DND-41 (cell line): ENCODE data around the gene CNOT1.

ENCODE experiments used
- CTCF ChIP-seq: IDR thresholded peaks from 2 replicates; pipeline ENCODE4 v1.5.1; 2012; ENCODE audit warnings: borderline replicate concordance, low read length, moderate library complexity, mild to moderate bottlenecking; ENCODE audit not compliant: poor library complexity, severe bottlenecking; ENCODE audit errors: extremely low read depth
- EZH2 ChIP-seq: IDR thresholded peaks from 3 replicates; pipeline ENCODE4 v1.6.1; 2012; ENCODE audit warnings: borderline replicate concordance, low read depth, mild to moderate bottlenecking, moderate library complexity, low read length, inconsistent platforms; ENCODE audit not compliant: severe bottlenecking

GRCh38 chr16:58471209-58471975 is 158.2 kb downstream of the CNOT1 start:
- no peak for TF ChIP-seq CTCF
- no peak for TF ChIP-seq EZH2
